ENCODE measurements around the gene CAMTA1.

CAMTA1 gene

DNA sequence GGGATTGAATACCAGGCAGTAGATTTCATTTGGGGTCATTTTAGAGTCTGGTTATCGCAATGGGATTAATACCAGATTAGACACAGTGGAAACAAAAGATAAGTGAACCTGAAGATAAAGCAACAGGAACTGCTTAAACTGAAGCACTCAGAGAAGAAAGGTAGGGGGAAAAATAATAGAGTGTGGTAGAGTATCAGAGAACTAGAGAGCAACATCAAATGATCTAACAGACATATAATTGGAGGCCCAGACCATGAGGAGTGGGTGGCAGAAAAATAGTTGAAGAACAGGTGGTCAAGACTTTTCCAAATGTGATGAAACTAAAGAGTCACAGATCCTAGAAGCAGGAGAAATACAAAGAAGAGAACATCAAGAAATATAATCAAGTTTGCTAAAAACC, 484.3 kb downstream of the CAMTA1 start:
- DNase-seq: no peak

DNA sequence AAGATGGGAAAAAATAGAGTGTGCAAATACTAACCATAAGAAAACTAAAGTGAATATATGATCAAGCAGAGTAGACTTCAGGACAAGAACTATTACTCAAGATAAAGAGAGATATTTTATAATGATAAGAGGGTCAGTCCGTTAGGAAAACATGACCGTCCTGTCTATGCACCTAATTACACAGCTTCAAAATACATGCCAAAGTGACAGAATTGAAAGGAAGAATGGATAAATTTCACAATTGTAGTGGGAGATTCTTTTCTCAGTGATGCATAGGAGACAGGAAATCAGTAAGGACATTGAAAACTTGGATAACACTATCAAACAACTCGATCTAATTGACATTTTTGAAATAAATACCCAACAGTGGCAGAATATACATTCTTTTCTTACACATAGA, 489.0 kb downstream of the CAMTA1 start:
- DNase-seq: no peak

DNA sequence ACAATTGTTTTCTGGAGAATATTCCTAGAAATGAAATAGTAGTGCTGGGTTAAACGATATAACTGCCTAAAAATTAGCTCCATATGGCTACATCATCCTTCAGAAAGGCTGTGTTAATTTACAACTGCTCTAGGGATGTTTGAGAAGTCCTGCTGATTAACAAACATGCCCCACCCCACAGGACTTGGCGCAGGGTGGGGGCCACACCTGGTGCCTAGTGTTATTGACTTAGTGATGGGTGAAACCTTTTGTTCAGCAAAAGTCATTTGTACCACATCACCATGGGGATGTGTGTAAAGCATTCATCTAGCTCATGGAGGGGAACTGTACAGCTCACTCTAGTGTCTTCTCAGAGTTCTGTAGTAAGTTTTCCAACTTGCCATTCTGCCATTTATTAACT, 492.8 kb downstream of the CAMTA1 start:
- no peak for DNase-seq

DNA sequence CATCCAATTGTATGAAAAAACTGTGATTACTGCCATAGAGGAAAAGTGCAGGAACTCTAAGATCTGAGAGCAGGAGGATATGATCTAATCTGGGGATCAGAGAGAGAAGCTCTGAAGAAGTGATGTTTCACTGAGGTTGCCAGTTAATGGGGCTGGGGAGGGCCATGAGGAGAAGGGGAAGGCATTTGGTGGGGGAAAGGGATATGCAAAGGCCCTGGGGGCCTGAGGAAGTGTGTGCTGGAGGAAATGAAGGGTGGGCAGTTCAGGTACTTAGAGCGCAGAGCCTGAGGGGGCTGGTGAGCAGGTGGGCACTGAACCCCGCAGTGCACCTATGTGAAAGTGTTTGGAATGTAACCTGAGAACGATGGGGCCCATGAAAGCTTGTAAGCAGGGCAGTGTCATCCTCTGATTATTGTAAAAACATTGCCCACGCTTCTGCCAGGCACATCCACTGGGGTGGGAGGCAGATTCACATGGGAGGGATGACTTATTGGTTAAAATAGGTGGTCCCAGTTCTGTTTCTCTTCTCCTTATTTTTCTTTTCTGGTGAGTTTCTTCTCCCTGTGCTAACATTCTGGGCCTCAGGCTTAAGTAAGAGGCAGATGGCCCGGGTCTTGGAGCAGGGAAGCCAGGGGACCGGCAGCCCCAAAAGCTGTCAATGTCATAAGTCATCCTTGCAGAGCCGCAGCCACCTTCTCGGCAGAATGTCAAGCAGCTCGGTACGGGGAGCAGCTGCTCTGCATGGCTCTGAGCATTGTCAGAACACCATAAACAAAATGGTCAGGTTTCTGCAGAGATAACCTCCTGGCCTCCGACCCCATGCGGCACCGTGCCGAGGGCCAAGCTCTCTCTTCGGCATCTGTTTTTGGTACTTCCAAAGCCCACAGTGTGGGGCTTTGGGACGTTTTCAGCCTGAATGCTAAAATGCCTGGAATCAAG, 493.8 kb downstream of the CAMTA1 start:
- DNase-seq: no peak

DNA sequence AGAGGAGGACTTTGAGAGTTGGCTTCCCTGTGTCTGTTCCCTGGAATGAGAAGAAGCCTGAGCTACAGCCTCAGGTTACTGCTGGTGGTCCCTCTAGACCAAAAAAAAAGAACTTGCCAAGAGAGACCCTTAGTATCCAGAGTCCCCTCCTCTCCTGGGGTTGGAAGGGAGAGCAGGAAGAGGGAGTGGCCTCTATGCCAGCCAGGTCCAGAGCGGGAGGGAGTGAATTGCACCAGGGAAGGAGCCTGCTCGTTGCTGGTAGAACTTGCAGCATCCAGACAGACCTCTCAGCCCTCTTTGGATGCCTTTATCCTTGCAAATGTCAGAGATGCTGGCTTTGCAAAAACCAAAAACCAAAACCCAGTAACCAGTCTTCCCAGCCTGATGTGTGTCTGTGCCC, 494.5 kb downstream of the CAMTA1 start:
- no peak for DNase-seq

DNA sequence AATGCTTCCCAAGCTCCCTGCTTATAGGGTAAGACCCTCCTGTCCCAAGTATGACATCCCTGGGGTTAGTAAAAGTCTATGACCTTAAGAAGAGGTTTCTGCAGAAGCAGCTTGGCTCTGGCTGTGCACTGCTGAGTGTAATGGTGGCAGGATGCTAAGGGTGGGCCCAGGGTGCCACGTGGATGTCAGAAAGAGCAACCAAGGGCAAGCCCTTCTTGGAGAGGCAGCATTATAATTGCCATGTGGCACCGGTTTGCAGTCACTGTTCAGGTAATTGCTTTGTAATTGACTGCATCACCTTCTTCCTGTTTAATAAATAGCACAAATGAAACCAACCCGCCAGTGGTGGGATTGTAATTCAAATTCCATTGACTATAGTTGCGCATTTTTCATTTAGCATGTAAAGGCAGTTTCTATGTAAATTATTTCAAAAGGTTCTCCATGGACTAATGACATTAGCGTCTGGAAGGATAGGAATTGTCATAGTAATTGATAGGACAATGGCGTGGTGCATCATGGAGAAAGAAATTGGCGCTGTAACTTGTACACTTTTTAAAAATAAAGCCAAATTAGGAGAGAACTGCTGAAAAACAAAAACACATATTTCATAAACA, 495.2 kb downstream of the CAMTA1 start:
- DNase-seq: no peak

DNA sequence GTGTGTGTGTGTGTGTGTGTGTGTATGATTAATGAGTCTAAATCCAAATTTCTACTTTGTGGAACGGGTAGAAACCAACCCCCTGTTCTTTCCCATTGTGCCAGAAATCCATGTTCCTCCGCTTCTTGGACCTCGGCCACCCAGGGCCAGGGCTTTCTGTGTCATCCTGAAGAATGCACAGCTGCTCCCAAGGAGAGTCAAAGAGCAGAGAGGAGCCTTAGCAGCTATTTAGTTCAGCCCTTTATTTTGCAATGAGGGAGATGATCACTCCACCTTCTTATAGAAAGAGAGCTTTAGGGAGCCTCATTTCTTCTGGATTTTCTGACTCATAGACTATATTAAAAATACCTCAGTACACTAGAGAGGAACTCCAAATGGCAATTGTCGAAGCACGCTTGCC, 496.6 kb downstream of the CAMTA1 start:
- DNase-seq: no peak

DNA sequence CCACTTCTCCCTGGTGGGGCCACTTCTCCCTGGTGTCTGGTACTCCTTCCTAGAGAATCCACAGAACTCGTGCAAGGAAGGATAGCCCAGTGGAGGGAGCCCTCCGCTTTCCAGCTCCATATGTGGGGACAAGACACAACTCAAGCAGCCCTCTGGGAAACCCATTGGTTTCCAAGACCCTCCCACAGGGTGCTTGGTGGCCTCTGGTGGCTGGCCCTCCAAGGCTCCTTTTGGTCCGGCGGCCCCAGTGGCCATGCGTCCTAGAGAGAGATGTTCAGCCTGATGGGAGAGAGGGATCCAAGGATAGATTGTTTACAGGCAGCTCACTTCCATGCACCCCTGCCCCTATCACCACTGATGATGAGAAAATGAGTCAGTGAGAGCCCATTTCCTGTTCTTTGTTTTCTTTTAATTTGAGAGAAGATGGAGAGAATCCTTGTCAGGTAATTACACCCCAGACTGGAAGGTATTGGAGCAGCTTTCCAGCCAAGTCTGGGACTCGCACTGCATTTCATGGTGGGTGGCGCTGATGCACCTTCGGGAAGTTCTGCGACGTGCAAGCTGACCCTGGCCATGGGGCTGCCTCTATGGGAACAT, 499.7 kb downstream of the CAMTA1 start:
- no peak for DNase-seq

DNA sequence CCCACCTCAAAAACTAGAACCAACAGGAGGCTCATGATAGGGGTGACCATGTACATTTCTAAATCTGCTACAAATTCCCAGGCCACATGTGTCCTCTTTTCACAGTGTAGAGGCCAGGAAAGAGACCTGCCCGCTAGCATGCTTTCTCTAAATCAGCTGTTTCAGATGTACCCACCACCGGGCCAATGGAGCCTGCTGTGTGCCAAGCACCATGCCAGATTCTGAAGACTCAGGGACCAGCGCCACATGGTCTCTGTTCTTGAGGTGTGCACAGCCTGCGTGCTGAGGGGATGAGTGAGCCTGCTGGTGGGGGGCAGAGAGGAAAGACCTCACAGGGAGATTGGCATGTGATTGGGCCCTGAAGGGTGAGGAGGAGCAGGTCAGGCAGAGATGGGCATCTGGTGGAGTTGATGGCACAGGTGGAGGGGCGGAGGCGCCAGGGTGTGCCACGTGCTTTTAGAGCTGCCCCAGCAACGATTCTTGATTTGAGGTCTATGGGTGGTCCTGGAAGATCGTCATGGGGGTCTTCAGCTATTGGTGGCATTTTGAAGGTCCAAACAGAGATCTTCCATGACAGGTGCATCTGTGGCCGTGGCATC, 500.7 kb downstream of the CAMTA1 start:
- no peak for DNase-seq

DNA sequence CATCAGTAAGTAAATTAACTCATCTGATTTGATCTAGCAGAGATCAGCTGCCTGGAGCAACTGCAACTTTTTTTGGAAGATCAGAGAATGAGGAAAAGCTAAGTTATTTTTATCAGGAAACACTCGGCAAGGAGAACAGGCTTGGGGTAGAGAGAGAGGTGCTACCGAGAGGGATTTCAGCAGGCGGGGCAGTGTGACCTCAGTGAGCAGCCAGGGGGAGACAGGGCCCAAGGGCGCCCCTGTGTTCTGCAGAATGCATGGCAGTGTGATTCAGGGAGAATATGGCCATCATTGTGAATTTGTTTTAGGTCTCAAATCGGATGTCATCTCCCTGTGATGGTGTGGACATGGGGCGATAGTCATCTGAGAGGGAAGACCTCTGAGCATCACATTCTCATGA, 501.8 kb downstream of the CAMTA1 start:
- DNase-seq: no peak

DNA sequence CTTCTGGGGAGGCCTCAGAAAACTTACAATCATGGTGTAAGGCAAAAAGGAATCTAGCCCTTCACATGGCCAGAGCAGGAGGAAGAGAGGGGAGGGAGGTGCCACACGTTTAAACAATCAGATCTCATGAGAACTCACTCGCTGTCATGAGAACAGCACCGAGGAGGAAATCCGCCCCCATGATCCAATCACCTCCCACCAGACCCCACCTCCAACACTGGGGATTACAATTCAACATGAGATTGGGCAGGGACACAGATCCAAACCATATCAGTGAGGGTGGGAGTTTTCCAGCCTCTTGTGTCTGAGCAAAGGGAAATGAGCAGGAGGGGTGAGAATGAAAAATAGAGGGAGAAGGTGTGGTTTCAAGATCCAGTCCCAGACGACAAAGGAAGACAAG, 503.7 kb downstream of the CAMTA1 start:
- no peak for DNase-seq

DNA sequence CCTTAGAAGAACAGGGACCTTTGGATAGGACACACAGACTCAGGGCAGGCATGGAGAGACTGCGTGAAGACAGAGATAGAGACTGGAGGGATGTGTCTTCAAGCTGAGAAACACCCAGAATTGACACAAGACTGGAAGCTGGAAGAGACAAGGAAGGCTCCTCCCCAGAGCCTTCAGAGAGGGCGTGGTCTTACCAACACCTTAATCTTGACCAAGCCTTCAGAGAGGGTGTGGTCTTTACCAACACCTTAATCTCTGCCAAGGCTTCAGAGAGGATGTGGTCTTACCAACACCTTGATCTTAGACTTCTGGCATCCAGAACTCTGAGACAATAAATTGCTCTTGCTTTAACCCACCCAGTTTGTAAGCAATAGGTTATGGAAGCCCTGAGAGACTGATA, 504.4 kb downstream of the CAMTA1 start:
- DNase-seq: no peak

DNA sequence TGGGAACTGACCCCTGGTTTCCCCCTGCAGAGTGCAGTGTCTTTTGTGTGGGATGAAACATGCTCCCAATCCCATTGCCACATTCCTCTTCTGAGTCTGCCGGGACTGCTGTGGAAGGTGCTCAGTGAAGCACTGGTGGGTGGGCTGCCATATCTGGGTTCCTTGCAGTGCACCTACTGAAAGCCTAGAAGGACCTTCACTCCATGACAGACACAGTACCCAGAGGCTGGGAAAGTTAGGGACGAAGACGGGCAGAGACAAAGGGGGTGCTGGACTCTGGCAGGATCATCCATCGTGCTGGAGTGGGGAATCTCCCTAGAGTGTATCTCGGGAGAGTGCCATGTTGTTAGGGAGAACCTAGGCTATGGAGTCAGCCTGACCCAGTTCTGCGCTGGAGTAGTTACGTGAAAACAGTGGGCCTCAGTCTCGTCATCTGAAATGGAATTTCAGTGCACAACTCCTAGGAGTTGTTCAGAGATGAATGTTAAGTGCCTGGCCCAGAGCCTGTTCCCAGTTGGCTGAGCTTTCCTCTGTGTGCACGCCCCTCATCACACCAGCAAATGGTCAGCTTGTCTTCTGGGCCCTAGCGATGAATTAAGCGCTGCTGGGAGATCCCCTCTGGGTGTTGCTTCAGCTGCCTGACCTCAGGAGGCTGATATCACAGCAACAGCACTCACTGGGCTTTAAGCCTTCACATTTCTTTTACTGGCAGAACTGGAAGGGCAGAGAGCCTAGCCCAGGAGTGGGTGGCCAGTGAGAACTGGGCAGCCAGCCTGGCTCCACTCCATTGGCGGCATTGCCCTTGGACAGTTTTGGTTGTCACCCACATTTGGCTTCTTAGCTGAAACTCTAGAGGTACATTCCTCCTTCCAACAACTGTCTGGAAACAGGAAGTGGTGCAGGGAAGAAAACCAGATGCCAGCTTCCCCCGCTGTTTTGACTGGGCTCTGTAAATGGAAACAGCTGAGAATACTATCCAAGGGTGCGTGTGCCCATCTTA, 506.0 kb downstream of the CAMTA1 start:
- no peak for DNase-seq

DNA sequence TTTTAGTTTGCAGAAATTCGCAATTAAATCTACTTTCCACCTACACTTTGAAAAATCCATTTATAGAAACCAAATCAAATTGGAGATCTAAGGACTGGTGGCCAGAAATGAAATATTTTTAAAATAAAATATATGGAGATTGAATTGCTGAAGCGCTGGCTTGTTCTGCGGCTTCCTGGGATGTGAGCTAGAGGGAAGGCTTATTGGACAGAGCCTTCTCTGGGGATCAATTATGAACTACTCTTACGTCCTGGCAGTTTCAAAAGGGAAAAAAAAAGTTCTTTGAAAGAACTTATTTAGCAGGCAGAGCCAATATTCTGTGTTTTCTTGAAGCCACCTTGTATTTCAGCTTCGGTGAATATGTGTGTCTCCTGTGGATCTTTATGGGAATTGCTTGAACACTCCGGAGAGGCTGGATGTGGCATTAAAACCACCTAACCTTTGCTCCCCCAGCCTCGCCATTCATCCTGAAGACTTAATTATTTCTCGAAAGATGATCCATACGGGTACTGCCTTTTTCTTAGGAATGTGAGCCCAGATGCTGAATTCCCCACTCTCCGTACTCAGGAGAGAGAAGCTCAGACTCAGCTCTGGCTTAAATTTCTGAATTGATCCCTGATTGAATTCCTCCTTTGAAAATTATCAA, 506.9 kb downstream of the CAMTA1 start:
- DNase-seq: no peak

DNA sequence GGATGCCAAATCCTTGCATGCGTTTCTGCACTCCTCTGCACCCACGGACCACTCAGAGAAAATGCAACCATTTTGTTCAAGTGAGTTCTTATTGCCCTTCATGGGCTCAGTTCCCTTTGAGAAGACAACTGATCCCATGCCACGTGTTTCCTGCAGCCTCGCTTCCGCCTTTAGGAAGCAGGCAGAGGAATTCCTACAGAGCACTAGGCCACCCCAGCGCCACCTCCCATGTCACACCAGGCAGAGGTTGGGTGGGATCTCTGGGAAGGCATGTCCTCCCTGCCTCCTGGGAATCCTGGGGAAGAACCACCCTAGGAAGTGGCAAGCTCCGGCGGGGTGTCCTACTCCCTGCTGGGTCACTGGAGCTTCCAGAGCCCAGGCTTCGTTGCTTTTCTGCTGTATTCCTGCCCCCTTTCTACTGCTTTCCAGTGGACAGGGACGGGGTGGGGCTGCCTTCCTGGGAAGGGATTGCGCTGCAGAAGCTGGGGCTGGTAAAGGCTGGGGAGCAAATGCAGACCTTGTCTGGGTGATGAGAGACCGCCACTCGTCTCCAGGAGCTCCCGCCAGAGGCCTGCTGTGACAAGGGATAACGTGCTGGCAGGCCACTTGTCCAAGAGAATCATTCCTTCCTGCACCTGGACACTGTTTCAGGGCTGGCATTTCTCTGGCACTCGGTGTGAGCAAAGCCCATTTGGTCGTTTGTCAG, 507.6 kb downstream of the CAMTA1 start:
- DNase-seq: no peak

DNA sequence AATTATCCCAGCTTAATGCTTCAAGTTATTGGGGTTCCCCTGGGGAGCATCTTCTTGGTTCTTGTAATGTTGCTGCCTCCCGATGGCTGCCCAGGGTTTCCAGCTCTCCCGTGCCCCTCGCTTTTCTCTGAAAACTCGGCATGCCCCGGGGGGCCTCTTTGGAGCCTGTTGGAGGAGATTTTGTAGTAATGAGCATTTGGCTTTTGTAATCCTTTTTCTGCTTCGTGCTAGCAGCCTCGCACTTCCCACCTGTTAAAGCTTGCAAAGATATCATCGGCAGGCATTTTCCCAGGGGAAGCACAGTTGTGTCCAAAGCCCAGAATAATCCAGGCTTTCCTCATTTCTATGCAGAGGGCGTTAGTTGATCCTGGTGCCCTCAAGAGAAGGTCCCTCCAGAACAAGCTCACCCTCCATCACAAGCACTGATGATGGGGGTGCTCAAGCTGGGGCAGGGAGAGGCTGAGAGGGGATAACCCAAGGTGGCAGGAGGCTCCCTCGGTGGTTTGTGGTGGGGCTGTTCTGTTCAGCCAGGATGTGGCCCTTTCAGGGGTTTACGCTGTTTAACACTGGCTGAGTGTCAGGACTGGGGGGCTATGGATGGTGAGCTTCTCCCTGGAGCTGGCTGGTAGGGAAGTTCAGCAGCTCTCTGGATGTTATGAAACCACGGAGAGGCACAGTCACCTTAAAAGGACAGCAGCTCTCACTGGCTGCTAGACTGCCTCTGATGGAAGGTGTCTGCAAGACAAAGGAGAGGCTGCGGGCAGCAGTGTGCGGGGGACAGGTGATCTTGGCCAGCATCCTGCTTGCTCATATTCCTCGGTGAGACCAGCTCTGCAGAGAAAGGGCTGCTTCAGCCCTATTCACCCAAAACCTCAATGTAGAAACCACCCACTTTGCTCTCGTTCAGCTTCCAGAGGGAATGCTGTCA, 508.7 kb downstream of the CAMTA1 start:
- DNase-seq: no peak

DNA sequence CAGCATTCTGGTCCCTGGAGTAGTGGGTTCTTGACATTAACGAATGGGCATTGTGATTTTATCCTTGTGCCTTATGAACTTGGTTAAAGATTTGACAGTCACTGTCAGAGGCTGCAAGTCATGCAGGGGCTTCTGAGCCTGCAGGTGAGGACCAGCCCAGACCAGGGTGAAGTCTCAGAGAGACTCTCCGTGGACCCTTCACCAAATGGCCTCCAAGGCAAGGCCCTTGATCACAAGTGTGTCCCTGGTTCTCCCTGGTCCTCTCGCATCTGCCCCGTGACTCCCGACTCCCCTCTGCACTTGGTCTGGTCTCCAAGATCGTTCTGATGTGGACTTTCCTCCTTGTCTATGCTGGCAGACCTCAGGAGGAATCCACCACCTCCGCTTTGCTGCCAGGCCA, 509.4 kb downstream of the CAMTA1 start:
- no peak for DNase-seq

DNA sequence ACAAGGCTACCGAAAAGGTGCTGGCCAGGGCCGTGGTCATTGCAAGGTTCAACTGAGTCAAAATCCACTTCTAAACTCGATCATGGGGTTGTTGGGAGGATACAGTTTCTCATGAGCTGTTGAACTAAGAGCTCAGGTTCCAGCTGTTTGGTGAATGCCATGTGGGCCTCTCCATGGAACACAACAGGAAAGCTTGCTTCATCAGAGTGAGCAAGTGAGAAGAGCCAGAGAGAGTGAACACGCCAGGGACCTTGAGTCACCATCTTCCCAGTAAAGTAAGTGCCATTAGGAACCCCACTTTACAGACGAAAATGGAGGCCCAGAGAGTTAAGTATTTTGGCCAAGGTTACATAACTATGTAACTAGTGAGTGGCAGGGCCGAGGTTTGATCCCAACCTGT, 510.7 kb downstream of the CAMTA1 start:
- DNase-seq: no peak

DNA sequence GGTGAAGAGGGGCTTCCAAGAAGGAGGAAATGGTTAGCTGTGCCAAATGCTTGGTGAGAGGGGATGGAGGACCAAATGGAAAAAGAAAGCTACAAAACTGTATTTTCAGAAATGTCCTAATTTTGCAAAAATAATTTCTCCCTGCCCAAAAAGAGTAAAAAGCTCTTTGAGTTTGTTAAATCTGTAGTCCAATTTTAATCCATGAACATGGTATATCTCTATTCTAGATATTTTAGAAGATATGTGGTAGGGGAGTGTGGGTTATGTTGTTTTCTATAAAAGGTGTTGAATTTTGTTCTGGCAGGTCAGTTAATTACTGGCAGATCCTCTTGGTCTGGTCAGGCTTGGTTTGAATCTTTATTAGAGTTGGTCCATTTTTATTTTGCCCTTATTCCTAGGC, 511.7 kb downstream of the CAMTA1 start:
- no peak for DNase-seq

DNA sequence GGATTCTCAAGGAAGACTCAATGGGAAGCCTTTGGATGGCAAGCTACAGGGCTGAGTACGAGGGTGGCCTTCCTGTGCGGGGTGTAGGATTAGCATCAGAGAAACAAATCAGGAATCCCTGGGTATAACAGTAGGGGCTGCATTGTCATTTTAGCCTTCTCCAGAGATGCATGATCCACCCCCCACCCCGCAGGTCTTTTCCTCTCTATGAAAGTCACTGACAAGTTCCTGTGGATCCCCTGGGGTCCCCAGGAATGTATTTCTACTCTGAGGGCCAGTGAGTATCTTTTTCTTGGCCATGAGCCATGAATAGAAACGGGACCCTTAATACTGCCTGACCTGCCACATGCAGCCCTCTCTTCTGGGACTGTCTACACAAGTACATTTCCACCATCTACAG, 512.9 kb downstream of the CAMTA1 start:
- no peak for DNase-seq
